Inflammatory macrophage treated with lipopolysaccharide for 4 hours (primary cell): ENCODE results near the gene UBD.

ENCODE experiments used
- DNase-seq: peaks from one replicate; pipeline ENCODE4 v3.0.0-alpha.2; 2020

The UBD gene

GRCh38 chr6:29558439-29559079, 973 bp downstream of the UBD start:
- no peak for DNase-seq

DNA sequence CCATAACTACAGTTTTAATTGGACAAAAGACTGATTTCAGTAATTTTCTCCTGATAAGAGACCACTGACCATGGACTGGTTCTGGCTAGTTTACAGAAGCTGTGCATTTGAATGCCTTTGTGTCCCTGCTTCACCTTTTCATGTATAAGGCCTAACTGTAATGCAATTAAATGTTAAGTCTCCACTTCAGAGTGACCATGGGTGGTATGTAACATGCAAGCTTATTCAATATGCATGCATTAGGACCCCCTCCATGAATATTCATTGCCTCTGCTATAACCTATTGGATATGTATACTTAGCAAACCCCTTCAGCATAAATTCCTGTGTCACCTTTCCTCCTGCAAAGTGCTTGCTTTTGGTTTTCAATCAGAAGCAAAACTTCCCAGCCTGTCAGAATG, 2.2 kb downstream of the UBD start:
- no peak for DNase-seq

- DNase-seq: no peak
Measured at GRCh38 chr6:29554764-29555163, 4.8 kb downstream of the UBD start.

GRCh38 chr6:29553268-29554057, 6.1 kb downstream of the UBD start:
- DNase-seq: peak; percentile 45

DNA sequence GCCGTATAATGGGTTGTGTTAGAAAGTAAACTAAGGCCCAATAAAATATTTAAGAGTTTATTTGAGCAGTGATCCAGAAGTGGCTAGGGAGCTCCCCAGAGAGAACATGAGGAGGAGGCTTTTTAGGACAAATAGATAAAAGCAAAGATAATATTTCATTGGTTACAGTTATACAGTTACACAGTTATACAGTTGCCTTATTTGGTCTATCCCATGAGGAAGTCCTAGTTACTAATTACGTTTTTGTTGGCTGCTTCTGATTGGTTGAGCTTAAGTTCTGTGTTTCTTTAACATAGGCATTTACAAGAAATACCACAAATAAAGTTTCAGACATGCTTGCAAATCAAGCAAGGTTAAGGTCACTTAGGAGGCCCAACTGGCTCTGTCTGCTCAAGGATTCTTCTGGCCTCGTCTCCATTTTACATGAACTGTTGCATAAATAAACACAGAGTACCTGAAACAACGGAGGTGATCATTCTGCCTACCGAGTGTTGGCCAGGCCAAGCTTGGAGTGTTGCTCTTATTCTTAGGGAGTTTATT, 7.0 kb downstream of the UBD start:
- DNase-seq: peak; percentile 78

- DNase-seq: no peak
Measured at GRCh38 chr6:29547573-29547972, 12.0 kb downstream of the UBD start.

GRCh38 chr6:29537714-29538403, 21.7 kb downstream of the UBD start:
- no peak for DNase-seq

DNA sequence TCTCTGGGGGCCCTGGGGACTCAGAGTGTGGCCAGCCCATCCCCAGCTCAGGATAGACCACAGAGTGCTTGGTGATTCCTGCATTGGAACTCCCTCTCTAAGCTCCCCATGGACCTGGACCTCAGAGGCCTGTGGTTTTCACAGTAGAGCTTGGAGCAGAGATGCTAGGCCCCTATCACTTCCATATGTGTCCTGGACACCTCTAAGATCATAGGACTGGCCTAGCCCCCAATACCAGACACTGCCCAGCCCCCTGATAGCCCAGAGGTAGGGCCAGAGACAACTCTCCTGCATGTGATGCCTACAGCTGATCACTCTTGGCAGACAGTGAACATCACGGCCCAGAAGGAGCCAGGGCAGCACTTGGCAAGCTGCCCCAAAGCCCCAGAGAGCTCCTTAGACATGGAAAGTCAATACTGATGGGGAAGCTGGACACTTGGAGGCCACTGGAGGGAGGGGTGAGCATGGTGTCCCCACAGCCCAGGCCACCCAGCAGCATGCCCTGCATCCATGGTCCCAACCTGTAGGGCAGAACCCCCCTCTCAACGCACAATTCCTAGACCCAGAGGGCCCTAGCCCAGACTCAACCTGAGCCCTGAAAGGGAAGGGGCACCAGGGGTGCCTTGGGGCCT, 27.1 kb downstream of the UBD start:
- no peak for DNase-seq

DNA sequence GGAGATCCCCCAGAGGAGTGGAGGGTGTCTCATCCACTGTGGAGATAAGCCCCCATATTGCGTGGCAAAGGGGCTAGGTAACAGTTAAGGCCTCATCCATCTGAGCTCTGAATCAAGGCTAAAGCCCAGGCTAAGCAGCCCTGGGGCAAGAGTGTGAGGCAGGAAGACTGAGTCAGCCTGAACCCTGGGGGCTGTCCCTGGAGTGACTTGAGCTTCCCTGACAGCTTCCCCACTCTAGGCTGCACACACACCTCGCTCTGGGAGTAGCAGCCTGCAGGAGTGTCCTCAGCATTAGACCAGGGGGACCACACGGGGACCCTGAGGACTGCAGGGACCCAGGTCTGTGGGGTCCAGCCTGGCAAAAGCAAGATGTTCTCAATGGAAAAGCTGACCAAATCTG, 27.9 kb downstream of the UBD start:
- no peak for DNase-seq

GRCh38 chr6:29530671-29531310, 28.7 kb downstream of the UBD start:
- DNase-seq: no peak

- DNase-seq: no peak
Measured at GRCh38 chr6:29529956-29530355, 29.6 kb downstream of the UBD start.

- no peak for DNase-seq
Measured at GRCh38 chr6:29528988-29529560, 30.5 kb downstream of the UBD start.

DNA sequence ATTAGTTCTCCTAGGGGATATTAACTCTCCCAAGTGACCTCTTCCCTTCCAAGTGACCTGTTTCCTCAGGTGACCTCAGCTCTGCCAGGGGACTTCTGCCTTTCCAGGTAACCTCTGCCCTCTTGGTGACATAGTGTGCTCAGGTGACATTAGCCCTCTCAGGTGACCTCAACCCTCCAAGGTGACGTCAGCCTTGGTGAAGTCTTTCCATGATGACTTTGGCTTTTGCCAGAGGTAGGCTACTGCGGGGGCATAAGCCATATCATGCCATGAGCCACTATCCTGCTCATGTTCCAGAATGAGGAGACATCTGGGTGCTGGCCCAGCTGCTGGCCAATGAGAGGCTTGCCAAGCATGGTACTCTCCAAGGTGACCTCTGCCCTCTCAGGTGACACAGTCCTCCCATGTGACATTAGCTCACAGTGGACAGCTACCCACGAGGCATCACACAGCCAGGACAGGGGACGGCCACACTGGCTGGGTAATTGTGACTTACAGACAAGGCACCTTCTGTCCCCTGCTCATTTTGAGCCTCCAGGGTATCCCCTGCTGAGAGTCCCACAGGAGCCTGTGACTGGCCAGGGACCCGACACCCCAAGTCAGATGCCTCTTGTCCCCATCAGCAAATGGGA, 31.1 kb downstream of the UBD start:
- no peak for DNase-seq

- DNase-seq: no peak
Measured at GRCh38 chr6:29527564-29527963, 32.0 kb downstream of the UBD start.

DNA sequence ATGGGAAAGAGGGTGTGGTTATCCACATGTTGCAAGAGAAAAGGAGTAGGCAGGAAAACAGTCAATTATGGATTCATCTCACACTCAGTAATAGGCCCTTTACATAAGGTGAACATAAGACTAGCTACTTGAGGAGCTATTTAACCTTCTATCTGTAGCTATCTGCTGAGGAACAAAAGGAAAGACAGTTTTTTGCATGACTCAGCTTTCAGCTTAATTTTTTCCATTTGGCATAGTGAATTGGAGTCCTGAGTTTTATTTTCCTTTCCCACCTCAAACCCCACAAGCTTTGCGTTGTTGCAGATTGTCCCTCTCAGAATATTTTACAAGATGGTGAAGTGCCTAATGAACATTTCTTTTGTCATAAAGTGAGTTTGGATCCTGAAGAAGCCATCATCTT, 32.4 kb downstream of the UBD start:
- no peak for DNase-seq

GRCh38 chr6:29525311-29525639, 34.3 kb downstream of the UBD start:
- DNase-seq: no peak

GRCh38 chr6:29524444-29525310, 34.9 kb downstream of the UBD start:
- DNase-seq: no peak

GRCh38 chr6:29524044-29524443, 35.5 kb downstream of the UBD start:
- no peak for DNase-seq

DNA sequence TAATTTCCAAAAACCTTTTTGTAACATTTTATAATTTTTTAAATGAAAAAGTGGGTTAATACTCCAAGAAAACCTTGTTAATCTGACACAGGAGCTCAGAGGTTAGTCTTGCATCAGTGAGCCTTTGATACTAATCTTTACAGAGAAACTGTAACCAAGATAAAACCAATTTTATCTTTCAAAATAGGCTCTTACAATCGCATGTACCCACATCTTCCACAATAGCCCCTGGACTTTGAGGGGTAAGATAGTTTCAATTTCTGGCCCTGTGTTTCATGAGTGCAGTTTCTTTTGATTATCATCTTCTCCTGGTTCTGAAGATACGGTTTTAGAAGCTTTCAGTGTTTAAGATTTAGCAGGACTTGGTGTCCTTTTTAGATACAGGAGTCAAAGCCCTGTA, 37.3 kb downstream of the UBD start:
- no peak for DNase-seq

DNA sequence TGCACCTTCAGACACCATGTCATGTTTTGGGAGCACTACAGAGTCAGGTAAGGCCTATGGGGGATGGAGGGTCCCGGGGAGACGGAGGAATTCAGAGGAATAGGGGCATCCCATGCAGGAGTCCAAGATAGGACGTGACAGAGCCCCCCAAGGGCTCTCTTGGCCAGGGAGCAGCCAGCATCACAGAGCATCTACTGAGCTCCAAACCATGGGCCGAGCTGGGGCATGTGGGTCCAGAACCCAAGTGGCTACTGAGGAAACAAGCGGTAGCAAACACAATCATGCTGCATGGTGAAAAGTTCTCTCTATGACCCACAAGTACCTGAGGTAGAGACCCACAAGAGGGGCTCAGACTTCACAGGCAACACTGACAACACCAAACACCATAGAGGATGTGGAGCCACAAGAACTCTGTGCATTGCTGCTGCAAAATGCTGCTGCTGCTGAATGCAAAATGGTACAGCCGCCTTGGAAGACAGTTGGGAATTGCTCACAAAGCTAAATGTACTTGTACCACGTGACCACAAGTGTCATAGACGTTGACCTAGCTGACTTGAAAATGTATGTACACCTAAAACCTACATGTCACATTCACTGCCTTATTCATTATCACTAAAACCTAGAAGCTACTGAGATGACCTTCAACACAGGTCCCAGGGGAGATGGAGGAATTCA, 38.4 kb downstream of the UBD start:
- DNase-seq: no peak

DNA sequence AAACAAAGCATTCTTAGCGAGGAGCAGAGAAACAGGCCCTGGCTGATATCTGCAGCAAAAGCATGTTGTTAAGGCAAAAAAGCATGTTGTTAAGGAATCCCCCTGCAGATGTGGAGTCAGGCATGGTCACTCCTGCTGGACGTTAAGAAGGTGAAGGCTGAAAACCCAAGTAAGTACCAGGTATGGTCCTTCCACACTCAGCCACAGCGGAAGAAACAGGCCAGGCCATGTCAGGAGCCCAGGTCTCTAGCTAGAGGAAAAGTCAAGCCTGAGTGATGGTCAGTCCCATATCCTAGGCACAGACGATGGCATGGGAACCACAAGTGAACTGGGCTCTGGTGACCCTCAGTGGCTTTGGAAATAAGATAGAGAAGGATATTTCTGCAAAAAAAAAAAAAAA, 39.3 kb downstream of the UBD start:
- DNase-seq: no peak
